Kidney (tissue), 14 donors: ENCODE measurements around the gene AGPAT4. TPM values are rescaled to one million over a fixed set of nuclear protein-coding genes. Genes with fewer than 3 reads are reported as not detected.

Source experiments
- DNase-seq, 5 donors: peaks; one replicate each; pipeline ENCODE4 v3.0.0-alpha.2; 2013 to 2020
- FAIRE-seq: peaks from 2 replicates; lab custom pipeline; 2012; peaks lifted over from hg19 to GRCh38; lab: Jason Lieb, UNC
- H3K27ac ChIP-seq, 2 donors: one replicate each; pipeline ENCODE4 v1.7.0; 2013; ENCODE audit warnings: low read depth in 2 of 2, low read length in 2 of 2, inconsistent platforms in 1 of 2
- H3K27me3 ChIP-seq: one replicate; pipeline ENCODE4 v1.7.1; 2013; ENCODE audit warnings: low read length, inconsistent platforms; ENCODE audit not compliant: control insufficient read depth, insufficient read depth
- H3K36me3 ChIP-seq, 3 donors: one replicate each; pipeline versions ENCODE4 v1.7.0 to v1.7.1; 2013; ENCODE audit warnings: low read length in 3 of 3, control low read depth in 1 of 3, inconsistent platforms in 1 of 3; ENCODE audit not compliant: insufficient read depth in 3 of 3, control insufficient read depth in 2 of 3
- H3K4me1 ChIP-seq, 3 donors: one replicate each; pipeline versions ENCODE4 v1.7.0 to v1.7.1; 2013; ENCODE audit warnings: low read length in 3 of 3, inconsistent platforms in 1 of 3, low read depth in 1 of 3; ENCODE audit not compliant: control insufficient read depth in 2 of 3, insufficient read depth in 2 of 3
- H3K4me3 ChIP-seq, 3 donors: one replicate each; pipeline versions ENCODE4 v1.7.0 to v1.8.1; 2013; ENCODE audit warnings: low read length in 3 of 3, control low read depth in 1 of 3, inconsistent platforms in 1 of 3
- H3K9ac ChIP-seq, 3 donors: one replicate each; pipeline versions ENCODE4 v1.7.0 to v1.7.1; 2013; ENCODE audit warnings: low read length in 3 of 3, control low read depth in 1 of 3, inconsistent platforms in 1 of 3
- H3K9me3 ChIP-seq, 3 donors: one replicate each; pipeline versions ENCODE4 v1.7.0 to v1.7.1; 2013; ENCODE audit warnings: low read length in 3 of 3, control low read depth in 1 of 3, inconsistent platforms in 1 of 3; ENCODE audit not compliant: control insufficient read depth in 2 of 3, insufficient read depth in 1 of 3
- CTCF ChIP-seq: IDR thresholded peaks from 3 replicates; pipeline ENCODE4 v1.5.1; 2012; ENCODE audit warnings: mild to moderate bottlenecking, moderate library complexity, borderline replicate concordance; ENCODE audit not compliant: insufficient read depth; ENCODE audit errors: extremely low read depth
- intact Hi-C: fragments of 100-400 bp; cut with DNase I; formaldehyde crosslinking; loops from one replicate; pipeline ENCODE4 v1.11.1; 2022
- polyA plus RNA-seq: library from polyadenylated mRNA; stranded (reverse); fragments of 350-450 nt; fragmentation: Illumina TruSeq; extraction: RNeasy Lipid Tissue Mini Kit (QIAGEN cat#74804); gene quantifications from one replicate; pipeline ENCODE4 v1.2.3, GENCODE V29; 2014; ENCODE audit warnings: low read depth, low replicate concordance; ENCODE audit not compliant: insufficient read depth
- total RNA-seq: library from RNA; stranded (reverse); fragmentation: NEBNext Ultra II Directional; extraction: Animal tissue kit (Norgen Biotek cat#: 25700); gene quantifications from one replicate; pipeline ENCODE4 v1.2.1, GENCODE V29; 2021
- donor health status: control.
- donor health status: control.
- donor health status: control.
- donor health status: control.
- donor health status: control.
- donor health status: DM: yes; HTN: yes; CAD: no.
- donor health status: Normal renal cell carcinoma (clear cell type).

AGPAT4 gene
- total and polyA plus RNA-seq, 2 donors from 2014 or later, result 3.3 to 12.3 TPM

GRCh38 chr6:161239001-161239400 lies 34.9 kb downstream of the AGPAT4 start:
- no peak overlapping the region for H3K9ac ChIP-seq
- H3K4me1 ChIP-seq, result peaks cover 0 to 2% (median 0%) of the 10 kb centered on the region in 3 donors
- no peaks in the 10 kb centered on the region for H3K27me3 ChIP-seq
- no peaks in the 10 kb centered on the region for H3K9me3 ChIP-seq
- no peaks in the 10 kb centered on the region for H3K36me3 ChIP-seq
- H3K4me3 ChIP-seq, result no peak overlapping the region
- no peak overlapping the region for H3K27ac ChIP-seq
- intact Hi-C loops, result no loop called here
- no peak for FAIRE-seq
- no peak for TF ChIP-seq CTCF
- DNase-seq, result no peak

- no peak overlapping the region for H3K4me3 ChIP-seq
- H3K27me3 ChIP-seq, result no peaks in the 10 kb centered on the region
- intact Hi-C loops, result no loop called here
- no peak overlapping the region for H3K27ac ChIP-seq
- FAIRE-seq (no peak), DNase-seq (no peak)
- H3K4me1 ChIP-seq, result peaks cover 0 to 2% (median 0%) of the 10 kb centered on the region in 3 donors
- TF ChIP-seq CTCF, result no peak
- H3K36me3 ChIP-seq, result no peaks in the 10 kb centered on the region
- H3K9me3 ChIP-seq, result no peaks in the 10 kb centered on the region
- H3K9ac ChIP-seq, result no peak overlapping the region
Measured at GRCh38 chr6:161238500-161238899, 35.4 kb downstream of the AGPAT4 start.

- Histone ChIP-seq H3K4me1 (no peaks in the 10 kb centered on the region), H3K9ac (no peak overlapping the region), H3K27me3 (no peaks in the 10 kb centered on the region), H3K36me3 (no peaks in the 10 kb centered on the region), H3K9me3 (no peaks in the 10 kb centered on the region), H3K27ac (no peak overlapping the region), H3K4me3 (no peak overlapping the region)
- DNase-seq (no peak), FAIRE-seq (no peak)
- intact Hi-C loops, result no loop called here
- TF ChIP-seq CTCF, result no peak
Measured at GRCh38 chr6:161238081-161238480, 35.8 kb downstream of the AGPAT4 start.

- H3K27me3 ChIP-seq, result no peaks in the 10 kb centered on the region
- TF ChIP-seq CTCF, result no peak
- H3K9ac ChIP-seq, result no peak overlapping the region
- H3K36me3 ChIP-seq, result no peaks in the 10 kb centered on the region
- no peak for FAIRE-seq
- no peak for DNase-seq
- H3K27ac ChIP-seq, result no peak overlapping the region
- H3K9me3 ChIP-seq, result no peaks in the 10 kb centered on the region
- intact Hi-C loops, result no loop called here
- no peaks in the 10 kb centered on the region for H3K4me1 ChIP-seq
- H3K4me3 ChIP-seq, result no peak overlapping the region
Measured at GRCh38 chr6:161237176-161237575, 36.7 kb downstream of the AGPAT4 start.
